GM21423 (cell line): ENCODE results near the gene PCLO.

ENCODE experiments used
- ATAC-seq: cut with Tn5 transposase; IDR thresholded peaks from one replicate; pipeline ENCODE4 v1.9.1; 2021; ENCODE audit warnings: mild to moderate bottlenecking, moderate library complexity; ENCODE audit not compliant: unreplicated experiment

PCLO gene

DNA sequence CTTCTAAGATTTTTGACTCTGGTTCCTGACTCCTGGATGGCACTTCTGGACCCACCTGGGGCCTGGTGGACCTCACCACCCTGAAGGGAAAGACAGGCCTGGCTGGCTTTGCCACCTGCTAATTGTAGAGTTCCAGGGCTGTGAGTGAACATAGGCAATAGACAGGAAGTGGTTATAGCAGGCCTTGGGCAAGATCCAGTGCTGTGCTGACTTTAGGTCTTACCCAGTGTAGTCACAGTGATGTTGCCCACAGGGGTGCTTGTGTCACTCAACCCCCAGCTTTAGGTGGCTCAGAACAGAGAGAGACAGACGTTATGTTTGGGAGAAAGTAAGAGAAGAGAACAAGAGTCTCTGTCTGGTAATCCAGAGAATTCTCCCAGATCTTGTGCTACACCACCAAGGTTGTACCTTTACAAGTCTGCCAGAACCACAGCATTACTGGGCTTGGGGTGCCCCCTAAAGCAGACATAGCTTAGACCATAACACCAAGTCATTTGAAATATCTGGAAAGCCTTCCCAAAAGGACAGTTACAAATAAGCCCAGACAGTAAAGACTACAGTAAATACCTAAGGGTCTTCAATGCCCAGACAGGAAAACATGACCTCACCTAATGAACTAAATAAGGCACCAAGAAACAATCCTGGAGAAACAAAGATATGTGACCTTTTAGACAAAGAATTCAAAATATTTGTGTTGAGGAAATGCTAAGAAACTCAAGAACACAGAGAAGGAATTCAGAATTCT lies 303.4 kb downstream of the PCLO start:
- no peak for ATAC-seq

DNA sequence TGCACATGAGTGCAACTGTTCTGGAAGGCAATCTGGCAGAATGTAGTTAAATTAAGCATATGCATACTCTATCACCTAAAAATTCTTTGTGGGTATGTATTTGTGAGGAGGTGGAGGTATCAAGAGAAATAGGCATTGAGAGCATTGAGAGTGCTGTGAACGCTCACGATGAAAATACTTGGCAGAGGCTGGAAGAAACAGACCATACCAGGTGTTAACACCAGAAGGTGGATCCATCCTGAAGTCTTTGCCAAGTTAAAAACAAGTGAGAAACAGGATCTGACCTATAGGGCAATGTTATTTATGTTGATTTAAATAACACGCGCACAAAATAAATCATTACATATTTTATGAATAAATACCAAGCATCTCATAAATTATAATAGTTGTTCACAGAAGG lies 311.6 kb downstream of the PCLO start:
- no peak for ATAC-seq

DNA sequence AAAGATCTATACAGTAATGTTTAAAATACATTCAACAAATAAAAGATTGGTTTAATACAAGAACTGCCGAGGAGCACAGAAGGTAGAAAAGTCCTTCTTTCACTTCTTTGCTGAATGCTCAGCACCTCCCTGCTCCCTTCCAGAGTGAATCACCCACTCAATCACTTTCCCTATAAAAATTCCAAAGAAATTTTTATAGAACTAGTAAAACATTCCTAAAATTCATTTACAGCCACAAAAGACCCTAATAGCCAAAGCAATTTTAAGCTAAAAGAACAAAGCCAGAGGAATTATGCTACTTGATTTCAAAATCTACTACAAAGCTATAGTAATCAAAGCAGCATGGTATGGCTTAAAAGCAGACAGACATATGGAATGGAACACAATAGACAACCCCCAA lies 320.9 kb downstream of the PCLO start:
- ATAC-seq: no peak

DNA sequence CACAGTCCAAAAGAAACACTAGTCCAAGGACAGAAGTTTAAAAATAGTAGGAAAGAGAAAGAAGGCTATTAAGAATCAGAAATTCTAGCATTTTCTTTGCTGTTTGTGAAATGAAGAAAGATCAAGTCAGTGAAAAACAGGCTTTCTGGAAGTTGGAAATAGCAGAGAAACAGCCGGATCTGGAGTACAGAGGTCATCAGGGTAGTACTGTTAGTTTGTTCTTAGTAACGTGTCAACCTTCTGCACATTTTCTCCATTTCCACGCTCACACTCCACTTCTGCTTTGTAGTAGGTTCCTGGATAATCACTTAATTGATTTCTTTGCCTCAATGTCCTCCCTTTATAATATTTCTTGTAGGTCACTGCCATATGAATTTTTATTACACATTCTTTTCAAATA lies 322.6 kb downstream of the PCLO start:
- no peak for ATAC-seq

DNA sequence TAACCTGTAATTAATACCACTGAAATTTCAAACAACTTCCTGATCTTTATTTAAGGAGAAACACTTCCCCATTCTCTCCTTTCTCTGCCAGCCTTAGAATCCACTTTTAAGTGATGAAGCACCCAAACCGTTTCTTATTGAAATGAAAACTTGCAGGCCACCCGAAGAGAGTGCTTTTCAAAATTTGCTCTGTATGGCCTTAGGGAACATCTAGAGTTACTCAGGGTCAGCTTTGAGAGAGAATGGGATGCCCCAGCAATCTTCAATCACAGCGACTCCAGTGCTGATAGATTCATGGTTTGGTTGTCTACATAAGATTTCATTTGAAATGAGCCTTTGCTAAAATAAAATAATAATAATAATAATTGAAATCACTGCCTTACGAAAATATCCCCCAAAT lies 323.1 kb downstream of the PCLO start:
- no peak for ATAC-seq

DNA sequence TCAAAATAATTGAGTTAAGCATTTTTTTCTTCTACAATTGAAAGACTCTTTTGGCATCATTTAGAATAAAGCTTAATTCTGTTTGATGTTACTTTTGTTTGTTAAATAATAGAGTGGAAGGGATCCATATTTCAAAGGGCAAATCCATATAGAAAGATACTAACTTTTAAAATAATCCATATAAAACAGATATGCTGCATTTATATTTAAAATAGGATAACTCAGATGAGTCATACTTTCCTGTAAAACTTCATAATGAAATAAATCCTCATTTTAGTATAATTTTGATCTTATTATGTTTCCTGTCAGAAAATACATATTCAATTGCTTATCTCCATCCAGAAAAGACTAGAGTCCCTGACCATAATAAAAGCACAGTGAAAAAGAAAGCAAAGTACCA lies 323.6 kb downstream of the PCLO start:
- no peak for ATAC-seq

DNA sequence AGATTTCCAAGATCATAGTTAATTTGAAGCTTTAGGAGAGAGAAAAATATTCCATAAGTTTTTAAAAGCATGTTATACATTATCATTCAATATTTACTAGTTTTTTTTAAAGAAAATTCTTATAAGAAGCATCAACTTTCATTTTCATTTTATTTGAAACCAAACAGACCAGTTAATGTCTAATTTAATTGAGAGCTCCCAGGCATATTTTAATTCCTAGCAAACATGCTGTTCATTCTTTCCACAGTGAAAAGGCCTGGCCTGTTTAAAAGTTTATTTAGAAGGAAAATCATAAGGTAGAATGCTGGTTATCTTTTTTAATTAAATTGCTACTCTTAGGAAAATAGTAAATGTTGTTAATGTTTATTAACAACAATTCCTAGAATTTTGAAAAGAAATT lies 324.4 kb downstream of the PCLO start:
- no peak for ATAC-seq

DNA sequence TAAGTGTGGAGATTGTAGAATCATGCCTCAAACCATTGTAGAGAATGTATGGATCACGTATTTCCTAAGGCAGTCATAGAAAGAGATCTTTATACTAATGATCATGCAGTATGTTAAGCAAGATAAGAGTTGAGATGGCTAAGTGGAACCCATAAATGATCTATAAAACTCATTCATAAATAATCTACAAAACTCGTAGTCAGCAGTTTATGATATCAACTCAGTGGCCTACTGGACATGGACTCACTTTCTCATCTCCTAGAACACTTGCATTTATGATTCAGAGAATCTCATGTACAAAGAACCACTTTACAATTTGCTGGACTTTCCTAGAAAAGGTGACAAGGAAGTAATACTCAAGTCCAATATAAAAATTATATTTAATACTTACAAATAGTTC lies 339.6 kb downstream of the PCLO start:
- no peak for ATAC-seq

DNA sequence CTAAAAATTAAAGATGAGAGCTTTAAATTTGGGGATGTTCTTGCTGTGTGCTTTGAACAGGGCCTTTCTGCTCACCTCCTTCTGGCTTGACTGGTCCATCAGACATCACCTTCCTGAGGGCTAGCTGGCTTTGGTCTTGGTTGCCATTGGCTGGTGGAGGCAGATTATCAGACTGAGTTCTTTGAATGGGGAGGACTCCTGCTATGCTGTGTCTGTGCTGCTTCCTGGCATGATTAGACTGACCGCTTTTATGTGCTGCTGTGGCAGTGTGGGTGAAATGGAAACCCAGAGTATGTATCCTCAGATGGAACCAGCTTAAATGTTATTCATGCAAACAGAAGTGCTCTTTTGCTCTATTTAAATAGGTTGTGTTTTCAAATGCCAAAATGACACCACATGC lies 341.6 kb downstream of the PCLO start:
- ATAC-seq: no peak

DNA sequence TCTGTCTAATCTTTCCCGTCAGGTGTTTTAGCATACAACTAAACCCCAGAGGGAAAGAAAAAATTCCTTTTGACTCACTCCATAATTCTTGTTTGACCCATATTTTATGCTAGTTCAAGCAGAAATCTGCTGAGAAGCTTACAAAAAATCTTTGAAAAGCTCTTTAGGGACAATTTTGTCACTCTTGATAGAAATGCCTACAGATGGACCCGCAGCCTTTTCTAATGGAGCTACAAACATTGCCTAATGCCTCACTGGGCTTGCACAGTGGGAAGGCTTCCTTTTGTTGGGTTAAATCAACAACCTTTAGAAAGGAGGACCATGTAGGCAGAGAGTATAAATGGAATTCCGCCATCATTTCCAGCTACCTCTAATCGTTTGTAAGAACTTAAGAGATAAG lies 344.5 kb downstream of the PCLO start:
- ATAC-seq: no peak

DNA sequence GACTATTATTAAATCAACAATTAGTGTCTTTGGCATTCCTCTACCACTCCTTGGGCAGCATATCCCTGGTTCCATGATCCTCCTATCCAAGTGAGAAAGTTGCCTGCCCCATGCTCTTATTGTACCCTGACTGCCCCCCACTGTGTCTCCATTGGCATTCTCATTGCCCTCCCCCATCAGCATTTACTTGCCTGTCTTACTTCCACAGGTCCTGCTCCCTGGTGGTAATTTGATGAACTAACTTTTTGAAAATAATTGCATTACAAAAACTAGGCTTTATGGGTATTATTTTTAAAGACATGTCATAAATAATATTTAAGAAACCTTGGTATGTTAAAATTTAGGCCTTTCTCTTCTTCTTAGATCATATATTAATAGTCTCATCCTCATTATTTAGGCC lies 346.4 kb downstream of the PCLO start:
- ATAC-seq: no peak

DNA sequence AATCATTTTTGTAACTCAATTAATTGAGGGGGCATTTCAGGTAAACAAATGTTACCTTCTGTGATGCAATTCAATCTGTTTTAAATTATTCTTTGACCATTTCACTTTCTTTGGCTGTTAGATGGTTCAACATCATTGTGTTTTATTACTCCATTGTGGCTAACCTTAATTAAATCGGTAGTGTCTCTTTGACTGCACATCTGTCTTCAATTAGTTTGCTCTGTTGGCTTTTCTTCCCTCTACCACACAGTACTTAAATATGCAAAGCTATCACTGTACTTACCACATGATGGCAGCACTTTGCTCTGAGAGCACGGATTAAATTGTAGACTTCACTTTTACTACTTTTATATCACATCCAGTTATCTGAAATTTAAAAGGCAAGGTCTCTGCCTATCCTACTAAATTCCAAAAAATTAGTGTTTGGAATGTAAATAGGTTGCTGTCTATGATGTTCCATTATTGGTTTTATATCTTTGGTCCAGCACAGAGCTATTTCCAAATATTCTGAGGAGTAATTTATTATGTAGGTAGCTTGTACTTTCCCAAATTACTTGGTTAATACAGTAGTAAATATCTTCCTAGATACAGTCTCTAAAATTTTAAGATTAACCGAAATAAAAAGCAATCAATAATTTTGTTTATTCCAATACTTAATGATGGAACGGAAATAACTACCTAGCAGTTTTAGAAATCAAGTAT lies 352.0 kb downstream of the PCLO start:
- ATAC-seq: peak; percentile 87

DNA sequence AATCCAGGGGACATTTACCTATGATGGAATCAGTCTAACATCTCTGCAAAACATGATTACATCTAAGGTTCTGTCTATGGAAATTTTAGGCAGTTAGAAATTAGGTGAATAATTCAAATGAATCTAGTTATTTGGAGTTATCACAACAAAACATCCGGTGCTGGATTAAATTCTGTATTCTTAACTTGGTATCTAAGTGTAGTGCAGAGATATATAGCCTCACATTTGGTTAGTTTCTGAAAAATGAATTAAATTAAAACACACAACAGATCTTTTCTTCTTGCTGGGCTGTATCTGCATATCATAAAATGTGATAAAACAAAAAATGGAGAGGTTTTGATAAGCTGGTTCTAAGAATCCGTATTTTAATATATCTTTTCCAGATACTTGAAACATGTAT lies 354.1 kb downstream of the PCLO start:
- no peak for ATAC-seq

DNA sequence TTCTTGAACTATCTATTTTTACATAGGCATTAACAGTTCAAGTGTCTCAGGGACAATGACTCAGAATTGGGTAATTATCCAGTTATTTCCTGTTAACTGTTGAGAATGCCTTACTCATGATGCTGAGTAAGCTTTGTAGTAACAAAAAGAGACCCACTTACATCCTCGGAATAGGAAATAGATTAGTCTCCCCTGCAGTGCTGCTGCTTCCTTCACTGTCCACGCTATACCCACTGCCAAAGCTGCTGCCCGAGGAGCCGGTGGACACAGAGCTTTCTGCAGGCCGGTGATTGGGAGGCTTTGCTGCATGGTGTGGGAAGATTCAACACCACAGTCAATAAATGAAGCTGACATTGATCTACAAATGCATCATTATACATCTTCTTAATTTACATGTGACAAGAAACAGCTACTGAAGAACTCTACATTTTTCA lies 357.1 kb downstream of the PCLO start:
- ATAC-seq: no peak

DNA sequence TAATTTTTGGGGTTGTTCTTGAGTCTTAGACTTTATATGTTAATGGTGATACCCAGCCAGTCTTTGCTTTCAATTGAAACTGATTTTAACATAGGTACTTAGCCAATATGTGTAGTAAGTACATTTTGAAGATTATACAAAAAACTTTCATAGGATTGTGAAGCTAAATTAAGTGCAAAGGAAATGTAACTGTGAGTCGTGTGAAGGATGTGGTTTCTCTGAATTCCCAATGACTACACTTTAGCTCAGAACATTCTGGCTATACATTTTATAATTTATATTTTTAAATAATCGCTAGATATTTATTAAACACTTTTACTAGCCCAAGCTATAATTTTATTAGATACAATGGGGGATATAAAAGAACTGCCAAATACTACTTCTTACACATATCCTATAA lies 359.3 kb downstream of the PCLO start:
- ATAC-seq: no peak

DNA sequence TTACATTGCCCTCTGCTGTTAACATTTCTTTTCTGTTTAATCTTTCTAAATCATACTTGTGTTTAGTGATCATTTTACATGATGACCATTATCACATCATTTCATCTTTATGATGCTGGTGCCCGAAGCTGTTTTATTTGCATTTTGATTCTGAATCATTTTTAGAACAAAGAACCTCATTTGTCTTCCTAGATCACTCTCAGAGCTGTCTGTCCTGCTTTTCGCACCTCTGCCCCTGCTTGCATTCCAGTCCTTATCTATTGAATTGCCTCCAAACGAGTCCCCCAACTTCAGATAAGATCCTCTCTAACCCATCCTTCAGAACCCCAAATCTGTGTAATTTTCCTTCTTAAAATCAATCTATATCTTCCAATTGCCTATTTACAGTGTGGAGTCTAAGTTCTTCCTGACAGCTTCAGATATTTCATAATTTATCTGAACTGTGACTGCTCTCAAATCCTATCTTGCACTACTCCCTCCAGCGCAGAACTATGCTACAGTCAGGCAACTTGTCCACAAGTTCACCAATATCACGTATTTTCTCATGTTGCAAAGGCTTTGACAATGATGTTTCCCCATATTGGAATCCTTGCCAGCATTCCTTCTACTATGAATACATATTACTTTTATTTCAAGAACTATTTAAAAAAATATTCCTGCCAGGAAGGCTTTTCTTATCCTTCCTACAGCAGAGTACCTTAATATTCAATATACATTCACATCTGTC lies 372.6 kb downstream of the PCLO start:
- no peak for ATAC-seq

DNA sequence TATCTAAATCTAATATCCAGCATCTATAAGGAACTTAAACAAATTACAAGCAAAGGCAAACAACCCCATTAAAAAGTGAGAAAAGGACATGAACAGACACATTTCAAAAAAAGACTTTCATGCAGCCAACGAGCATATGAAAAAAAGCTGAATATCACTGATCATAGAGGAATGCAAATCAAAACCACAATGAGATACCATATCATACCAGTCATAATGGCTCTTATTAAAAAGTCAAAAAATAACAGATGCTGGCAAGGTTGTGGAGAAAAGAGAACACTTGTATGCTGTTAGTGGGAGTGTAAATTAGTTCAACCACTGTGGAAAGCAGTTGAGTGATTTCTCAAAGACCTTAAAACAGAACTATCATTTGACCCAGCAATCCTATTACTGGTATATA lies 384.7 kb downstream of the PCLO start:
- no peak for ATAC-seq

DNA sequence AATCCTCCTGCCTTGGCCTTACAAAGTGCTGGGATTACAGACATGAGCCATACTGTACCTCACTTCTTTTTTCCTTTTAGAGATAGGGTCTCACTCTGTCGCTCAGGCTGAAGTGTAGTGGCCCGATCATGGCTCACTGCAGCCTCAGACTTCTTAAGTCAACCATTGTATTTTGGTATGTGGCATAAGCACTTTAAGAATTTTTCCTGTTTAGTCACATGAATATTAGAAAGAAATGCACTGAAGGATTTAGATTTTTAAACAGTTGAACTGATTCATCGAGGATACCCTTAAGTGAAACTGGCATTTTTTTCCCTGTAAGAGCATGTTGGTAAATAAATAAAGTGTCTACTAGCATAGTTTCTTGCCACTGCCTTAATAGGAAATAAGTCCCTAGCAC lies 399.8 kb downstream of the PCLO start:
- ATAC-seq: no peak

DNA sequence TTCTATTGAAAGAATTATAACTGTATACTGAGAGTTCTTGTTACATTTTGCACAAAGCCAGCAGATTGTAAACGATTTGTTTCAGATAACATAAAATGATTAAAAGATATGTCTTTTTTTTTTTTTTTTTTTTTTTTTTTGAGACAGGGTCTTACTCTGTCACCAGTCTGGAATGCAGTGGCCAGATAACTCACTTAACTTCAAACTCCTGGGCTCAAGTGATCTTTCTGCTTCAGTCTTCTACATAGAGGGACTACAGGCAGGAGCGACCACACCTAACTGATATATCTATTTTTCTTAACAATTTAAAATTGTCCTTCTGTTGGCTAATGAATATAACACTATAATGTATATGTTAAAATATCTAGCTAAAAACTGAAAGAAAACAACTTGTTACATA lies 401.9 kb downstream of the PCLO start:
- ATAC-seq: no peak

DNA sequence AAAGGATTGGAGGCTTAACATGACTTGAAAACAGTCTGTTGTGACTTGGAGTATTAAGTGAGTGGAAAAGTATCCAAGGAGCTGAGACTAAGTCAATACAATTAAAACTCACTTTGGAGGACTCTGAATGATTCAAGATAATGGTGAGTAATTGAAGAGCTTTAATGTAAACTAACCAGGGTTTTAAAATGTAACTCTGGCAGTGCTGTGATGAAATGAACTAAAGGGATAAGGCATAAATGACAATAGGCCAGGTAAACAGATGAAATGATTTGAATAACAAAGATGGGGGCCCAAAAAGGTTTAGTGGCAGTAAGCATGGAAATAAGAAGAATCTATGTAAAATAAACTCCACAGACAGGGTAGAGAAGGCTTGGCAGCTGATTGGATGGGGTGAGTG lies 402.6 kb downstream of the PCLO start:
- ATAC-seq: no peak

DNA sequence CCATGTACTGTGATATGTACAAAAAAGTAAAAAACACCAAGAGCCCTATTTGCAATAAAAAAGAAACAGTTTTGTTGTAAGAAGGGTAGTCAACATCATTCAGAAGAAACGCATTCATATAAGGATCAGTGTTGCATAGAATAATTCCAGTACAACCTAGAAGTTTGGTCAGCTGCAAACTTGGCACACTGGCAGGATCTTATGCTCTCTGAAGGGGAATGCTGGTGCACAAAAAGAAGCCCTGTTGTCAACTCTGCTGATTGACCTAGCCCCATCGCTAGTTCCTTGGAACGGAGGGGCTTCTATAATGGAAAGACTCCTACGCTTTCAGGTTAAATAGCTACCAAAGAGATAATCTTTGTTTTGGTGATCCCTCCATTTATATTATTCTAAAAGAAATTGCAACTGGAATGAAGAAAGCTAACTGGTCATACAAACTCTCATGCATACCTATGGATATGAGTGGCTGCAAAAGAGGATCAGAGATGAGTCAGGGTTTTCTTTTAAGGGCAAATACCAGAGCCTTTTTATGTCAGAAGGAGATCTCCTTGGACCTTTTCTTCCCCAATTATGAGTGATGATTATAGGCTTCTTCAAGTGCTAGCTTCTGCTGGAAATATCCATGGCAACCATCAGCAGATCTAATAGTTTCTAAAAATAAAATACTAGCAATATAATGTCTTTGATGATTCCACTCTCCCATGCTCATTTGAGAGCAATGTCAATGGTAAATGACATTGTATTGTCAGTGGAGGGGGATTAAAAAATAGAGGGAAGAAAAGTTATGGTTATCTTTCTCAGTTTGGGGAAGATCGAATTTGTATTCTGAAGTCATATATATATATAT lies 406.8 kb downstream of the PCLO start:
- no peak for ATAC-seq
